HepG2 (cell line): ENCODE data around the gene UHMK1. TPM values are rescaled to one million over a fixed set of nuclear protein-coding genes. Genes with fewer than 3 reads are reported as not detected.

ENCODE experiments used
- CCDC6 ChIP-seq: sonication (generic); formaldehyde crosslinking; IDR thresholded peaks from 2 replicates; pipeline ENCODE4 v1.8.1; 2022; ENCODE audit warnings: mild to moderate bottlenecking, missing genetic modification reagents, moderate library complexity
- CEBPG ChIP-seq: IDR thresholded peaks from 2 replicates; pipeline ENCODE4 v1.6.1; 2016
- FOXA3 ChIP-seq: IDR thresholded peaks from 2 replicates; pipeline ENCODE4 v1.6.1; 2016; ENCODE audit warnings: missing genetic modification reagents, missing compliant biosample characterization
- HMGA1 ChIP-seq: sonication (generic); formaldehyde crosslinking; conservative IDR thresholded peaks from 2 replicates; pipeline ENCODE4 v1.4.0; 2020; ENCODE audit warnings: missing genetic modification reagents
- ISX ChIP-seq: sonication (generic); formaldehyde crosslinking; conservative IDR thresholded peaks from 2 replicates; pipeline ENCODE4 v1.5.0; 2020; ENCODE audit warnings: missing genetic modification reagents
- MED1 ChIP-seq: sonication (generic); formaldehyde crosslinking; IDR thresholded peaks from 2 replicates; pipeline ENCODE4 v1.4.0; 2020; ENCODE audit warnings: missing genetic modification reagents
- NFE2L2 ChIP-seq: fragments of 150-350 bp; IDR thresholded peaks from 2 replicates; pipeline ENCODE4 v1.6.1; 2014; ENCODE audit warnings: low read length
- PHF5A ChIP-seq: IDR thresholded peaks from one replicate; pipeline ENCODE4 v1.6.1; 2018; ENCODE audit warnings: low read depth, missing genetic modification reagents; ENCODE audit not compliant: unreplicated experiment
- POLR2A ChIP-seq, 2 experiments: IDR thresholded peaks; 2 replicates each; pipeline ENCODE4 v1.6.1; 2011; ENCODE audit warnings: low read depth in 2 of 2, low read length in 2 of 2, mild to moderate bottlenecking in 1 of 2, moderate library complexity in 1 of 2; ENCODE audit not compliant: insufficient read depth in 1 of 2
- POLR2AphosphoS5 ChIP-seq: IDR thresholded peaks from 2 replicates; pipeline ENCODE4 v1.6.1; 2012; ENCODE audit warnings: low read depth, low read length
- PPARG ChIP-seq: conservative IDR thresholded peaks from 2 replicates; pipeline ENCODE4 v1.6.1; 2016; ENCODE audit warnings: missing biosample characterization, missing genetic modification reagents
- SNAI1 ChIP-seq: sonication (generic); formaldehyde crosslinking; IDR thresholded peaks from 2 replicates; pipeline ENCODE4 v1.5.0; 2020; ENCODE audit warnings: mild to moderate bottlenecking, missing genetic modification reagents, borderline replicate concordance
- SSRP1 ChIP-seq: IDR thresholded peaks from 2 replicates; pipeline ENCODE4 v1.6.1; 2016; ENCODE audit warnings: control low read depth
- STAG1 ChIP-seq: sonication (generic); formaldehyde crosslinking; IDR thresholded peaks from 2 replicates; pipeline ENCODE4 v1.4.0; 2020; ENCODE audit warnings: missing genetic modification reagents
- ZNF225 ChIP-seq: sonication (generic); formaldehyde crosslinking; IDR thresholded peaks from 2 replicates; pipeline ENCODE4 v1.4.0; 2020; ENCODE audit warnings: mild to moderate bottlenecking, missing genetic modification reagents
- ZNF260 ChIP-seq: sonication (generic); formaldehyde crosslinking; IDR thresholded peaks from 2 replicates; pipeline ENCODE4 v1.4.0; 2020; ENCODE audit warnings: missing genetic modification reagents, low read depth, mild to moderate bottlenecking, borderline replicate concordance
- ZNF263 ChIP-seq: sonication (generic); formaldehyde crosslinking; IDR thresholded peaks from 2 replicates; pipeline ENCODE4 v1.4.0; 2020; ENCODE audit warnings: missing genetic modification reagents
- ZNF33A ChIP-seq: sonication (generic); formaldehyde crosslinking; IDR thresholded peaks from 2 replicates; pipeline ENCODE4 v1.5.1; 2020; ENCODE audit warnings: missing genetic modification reagents, mild to moderate bottlenecking, moderate library complexity, borderline replicate concordance
- ZNF430 ChIP-seq: sonication (generic); formaldehyde crosslinking; IDR thresholded peaks from 2 replicates; pipeline ENCODE4 v1.9.0; 2021; ENCODE audit warnings: mild to moderate bottlenecking, missing genetic modification reagents
- ZNF891 ChIP-seq: sonication (generic); formaldehyde crosslinking; IDR thresholded peaks from 2 replicates; pipeline ENCODE4 v1.5.0; 2020; ENCODE audit warnings: mild to moderate bottlenecking, missing genetic modification reagents
- ZSCAN12 ChIP-seq: sonication (generic); formaldehyde crosslinking; IDR thresholded peaks from 2 replicates; pipeline ENCODE4 v1.9.0; 2021; ENCODE audit warnings: mild to moderate bottlenecking, missing genetic modification reagents
- ZSCAN22 ChIP-seq: sonication (generic); formaldehyde crosslinking; IDR thresholded peaks from 2 replicates; pipeline ENCODE4 v1.4.0; 2020; ENCODE audit warnings: mild to moderate bottlenecking, missing genetic modification reagents
- polyA plus RNA-seq, 8 experiments: library from polyadenylated mRNA; depleted of rRNA in 3 of 8; stranded (reverse) in 7 of 8; unstranded in 1 of 8; fragments of >200 nt; fragmentation: Illumina TruSeq in 4 of 8; extraction: Trizol in 4 of 8; gene quantifications; 2 replicates each; pipeline versions ENCODE4 v1.2.1 to v1.2.3, GENCODE V29; 2011 to 2016; ENCODE audit warnings: low read depth in 4 of 8, missing spikeins in 1 of 8, mixed read lengths in 1 of 8; ENCODE audit not compliant: insufficient read depth in 1 of 8
- total RNA-seq, 5 experiments: library from RNA; depleted of rRNA; stranded (reverse); fragments of >200 nt; fragmentation: Illumina TruSeq; extraction: Trizol; gene quantifications; 2 replicates each; pipeline ENCODE4 v1.2.3, GENCODE V29; 2016; ENCODE audit warnings: low read depth in 1 of 5
- TF ChIP-seq, protein P1 (sequence below): sonication (generic); formaldehyde crosslinking; IDR thresholded peaks from 2 replicates; pipeline ENCODE4 v1.5.1; 2020; ENCODE audit warnings: mild to moderate bottlenecking, missing genetic modification reagents, borderline replicate concordance
- TF ChIP-seq, protein P2 (sequence below): sonication (generic); formaldehyde crosslinking; IDR thresholded peaks from 2 replicates; pipeline ENCODE4 v1.5.0; 2020; ENCODE audit warnings: mild to moderate bottlenecking, missing genetic modification reagents, borderline replicate concordance
- TF ChIP-seq, protein P3 (sequence below): sonication (generic); formaldehyde crosslinking; IDR thresholded peaks from 2 replicates; pipeline ENCODE4 v1.5.0; 2020; ENCODE audit warnings: mild to moderate bottlenecking, missing genetic modification reagents
- TF ChIP-seq, protein P4 (sequence below): sonication (generic); formaldehyde crosslinking; IDR thresholded peaks from 2 replicates; pipeline ENCODE4 v1.8.1; 2023; ENCODE audit warnings: mild to moderate bottlenecking, moderate library complexity, missing genetic modification reagents

The UHMK1 gene
- total and polyA plus RNA-seq, 2 of the 13 experiments (the other 11 are each of a cell fraction or from before 2014, with no cell fraction given): 12.9 to 20.0 TPM

- TF ChIP-seq, protein P1, sequence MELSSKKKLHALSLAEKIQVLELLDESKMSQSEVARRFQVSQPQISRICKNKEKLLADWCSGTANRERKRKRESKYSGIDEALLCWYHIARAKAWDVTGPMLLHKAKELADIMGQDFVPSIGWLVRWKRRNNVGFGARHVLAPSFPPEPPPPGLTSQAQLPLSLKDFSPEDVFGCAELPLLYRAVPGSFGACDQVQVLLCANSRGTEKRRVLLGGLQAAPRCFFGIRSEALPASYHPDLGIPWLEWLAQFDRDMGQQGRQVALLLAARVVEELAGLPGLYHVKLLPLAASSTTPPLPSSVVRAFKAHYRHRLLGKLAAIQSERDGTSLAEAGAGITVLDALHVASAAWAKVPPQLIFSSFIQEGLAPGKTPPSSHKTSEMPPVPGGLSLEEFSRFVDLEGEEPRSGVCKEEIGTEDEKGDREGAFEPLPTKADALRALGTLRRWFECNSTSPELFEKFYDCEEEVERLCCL (CRISPR knock-in tag): no peak
- TF ChIP-seq ISX (peak; percentile 33; the same call in 1 of the 2 replicates), POLR2A (IDR thresholded peaks at IDR 0.05; ENCODE audit: insufficient read depth in 1 of 2, low read depth in 2 of 2, low read length in 2 of 2) (peak; percentile 87 to 91), ZNF891 (peak; percentile 85), ZSCAN22 (no peak), MED1 (CRISPR knock-in tag) (no peak), PHF5A (CRISPR knock-in tag) (no peak), CEBPG (CRISPR knock-in tag) (no peak), ZNF33A (CRISPR knock-in tag) (no peak), ZNF225 (CRISPR knock-in tag) (peak; percentile 70; the same call in 1 of the 2 replicates), CCDC6 (no peak), HMGA1 (CRISPR knock-in tag) (no peak), ZNF260 (CRISPR knock-in tag) (no peak), ZNF430 (CRISPR knock-in tag) (no peak), ZNF263 (CRISPR knock-in tag) (0 out of 2 replicates have a peak, but pooled peaks have one; percentile 9), PPARG (CRISPR knock-in tag) (no peak), POLR2AphosphoS5 (no peak; the same call in 1 of the 2 replicates), STAG1 (no peak), ZSCAN12 (CRISPR knock-in tag) (no peak), NFE2L2 (no peak), SNAI1 (CRISPR knock-in tag) (no peak), SSRP1 (no peak), FOXA3 (CRISPR knock-in tag) (no peak)
- TF ChIP-seq, protein P2, sequence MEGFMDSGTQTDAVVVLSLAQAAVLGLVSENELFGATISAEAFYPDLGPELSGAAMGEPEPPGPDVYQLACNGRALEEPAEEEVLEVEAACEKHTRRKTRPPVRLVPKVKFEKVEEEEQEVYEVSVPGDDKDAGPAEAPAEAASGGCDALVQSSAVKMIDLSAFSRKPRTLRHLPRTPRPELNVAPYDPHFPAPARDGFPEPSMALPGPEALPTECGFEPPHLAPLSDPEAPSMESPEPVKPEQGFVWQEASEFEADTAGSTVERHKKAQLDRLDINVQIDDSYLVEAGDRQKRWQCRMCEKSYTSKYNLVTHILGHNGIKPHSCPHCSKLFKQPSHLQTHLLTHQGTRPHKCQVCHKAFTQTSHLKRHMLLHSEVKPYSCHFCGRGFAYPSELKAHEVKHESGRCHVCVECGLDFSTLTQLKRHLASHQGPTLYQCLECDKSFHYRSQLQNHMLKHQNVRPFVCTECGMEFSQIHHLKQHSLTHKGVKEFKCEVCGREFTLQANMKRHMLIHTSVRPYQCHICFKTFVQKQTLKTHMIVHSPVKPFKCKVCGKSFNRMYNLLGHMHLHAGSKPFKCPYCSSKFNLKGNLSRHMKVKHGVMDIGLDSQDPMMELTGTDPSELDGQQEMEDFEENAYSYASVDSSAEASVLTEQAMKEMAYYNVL (CRISPR knock-in tag): peak; percentile 64; the same call in 1 of the 2 replicates
- TF ChIP-seq, protein P3, sequence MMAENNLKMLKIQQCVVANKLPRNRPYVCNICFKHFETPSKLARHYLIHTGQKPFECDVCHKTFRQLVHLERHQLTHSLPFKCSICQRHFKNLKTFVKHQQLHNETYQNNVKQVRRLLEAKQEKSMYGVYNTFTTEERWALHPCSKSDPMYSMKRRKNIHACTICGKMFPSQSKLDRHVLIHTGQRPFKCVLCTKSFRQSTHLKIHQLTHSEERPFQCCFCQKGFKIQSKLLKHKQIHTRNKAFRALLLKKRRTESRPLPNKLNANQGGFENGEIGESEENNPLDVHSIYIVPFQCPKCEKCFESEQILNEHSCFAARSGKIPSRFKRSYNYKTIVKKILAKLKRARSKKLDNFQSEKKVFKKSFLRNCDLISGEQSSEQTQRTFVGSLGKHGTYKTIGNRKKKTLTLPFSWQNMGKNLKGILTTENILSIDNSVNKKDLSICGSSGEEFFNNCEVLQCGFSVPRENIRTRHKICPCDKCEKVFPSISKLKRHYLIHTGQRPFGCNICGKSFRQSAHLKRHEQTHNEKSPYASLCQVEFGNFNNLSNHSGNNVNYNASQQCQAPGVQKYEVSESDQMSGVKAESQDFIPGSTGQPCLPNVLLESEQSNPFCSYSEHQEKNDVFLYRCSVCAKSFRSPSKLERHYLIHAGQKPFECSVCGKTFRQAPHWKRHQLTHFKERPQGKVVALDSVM (CRISPR knock-in tag): no peak; the same call in 1 of the 2 replicates
- TF ChIP-seq, protein P4, sequence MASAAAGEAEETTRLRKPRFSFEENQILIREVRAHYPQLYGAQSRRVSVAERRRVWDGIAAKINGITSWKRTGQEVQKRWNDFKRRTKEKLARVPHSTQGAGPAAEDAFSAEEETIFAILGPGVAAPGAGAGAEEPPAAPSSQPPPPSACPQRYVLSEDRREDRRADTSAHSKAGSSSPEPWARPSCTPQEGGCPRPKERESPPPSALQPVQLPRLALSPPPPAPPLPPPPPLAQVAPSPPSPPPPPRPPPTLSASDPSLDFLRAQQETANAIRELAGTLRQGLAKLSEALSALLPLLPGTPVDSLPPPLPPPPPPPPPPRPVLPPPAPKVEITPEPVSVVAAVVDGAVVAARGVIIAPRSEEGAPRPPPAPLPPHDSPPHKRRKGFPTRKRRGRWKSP (CRISPR knock-in tag): 0 out of 2 replicates have a peak, but pooled peaks have one; percentile 64
Measured at GRCh38 chr1:162561616-162562469, 64.2 kb downstream of the UHMK1 start, which contains the start of gene UAP1 (continued).
